SK-N-SH treated with all-trans-retinoic acid at 6 μM for 48 hours (cell line): ENCODE measurements around the gene CUEDC1.

Source experiments
- ATAC-seq: fragments of 200-7000 bp; cut with Tn5 transposase; 3 replicates; pipeline ENCODE4 v1.9.1; 2020; ENCODE audit warnings: mild to moderate bottlenecking, moderate library complexity
- ARNTL ChIP-seq: fragments of 450-650 bp; formaldehyde crosslinking; IDR thresholded peaks from 2 replicates; pipeline ENCODE4 v1.5.0; 2020; ENCODE audit warnings: low read depth, mild to moderate bottlenecking, moderate library complexity, borderline replicate concordance
- BACH2 ChIP-seq: fragments of 250-450 bp; sonication (Bioruptor Pico); IDR thresholded peaks from 2 replicates; pipeline ENCODE4 v1.9.0; 2021; ENCODE audit warnings: mild to moderate bottlenecking, borderline replicate concordance
- CREB5 ChIP-seq: fragments of 250-450 bp; sonication (Bioruptor Pico); IDR thresholded peaks from 2 replicates; pipeline ENCODE4 v1.5.1; 2020; ENCODE audit warnings: low read depth, mild to moderate bottlenecking, moderate library complexity
- CSRNP3 ChIP-seq: fragments of 250-450 bp; sonication (Bioruptor Pico); IDR thresholded peaks from 2 replicates; pipeline ENCODE4 v1.5.1; 2021; ENCODE audit warnings: mild to moderate bottlenecking, moderate library complexity
- GLIS3 ChIP-seq: fragments of 250-450 bp; sonication (Bioruptor Pico); IDR thresholded peaks from 2 replicates; pipeline ENCODE4 v1.5.0; 2020; ENCODE audit warnings: mild to moderate bottlenecking, moderate library complexity
- OSR1 ChIP-seq: fragments of 250-450 bp; sonication (Bioruptor Pico); IDR thresholded peaks from 2 replicates; pipeline ENCODE4 v1.8.0; 2022; ENCODE audit warnings: moderate library complexity, mild to moderate bottlenecking, inconsistent platforms
- PATZ1 ChIP-seq: fragments of 250-450 bp; sonication (Bioruptor Pico); IDR thresholded peaks from 2 replicates; pipeline ENCODE4 v1.8.0; 2020; ENCODE audit warnings: mild to moderate bottlenecking, moderate library complexity, borderline replicate concordance
- PPARA ChIP-seq: fragments of 250-450 bp; sonication (Bioruptor Pico); IDR thresholded peaks from 2 replicates; pipeline ENCODE4 v1.5.0; 2020; ENCODE audit warnings: mild to moderate bottlenecking, borderline replicate concordance
- TCF4 ChIP-seq: fragments of 250-450 bp; sonication (Bioruptor Pico); IDR thresholded peaks from 2 replicates; pipeline ENCODE4 v1.8.0; 2021; ENCODE audit warnings: mild to moderate bottlenecking, moderate library complexity, borderline replicate concordance
- TOX ChIP-seq: fragments of 250-450 bp; sonication (Bioruptor Pico); IDR thresholded peaks from 2 replicates; pipeline ENCODE4 v1.8.0; 2021; ENCODE audit warnings: mild to moderate bottlenecking, moderate library complexity, borderline replicate concordance
- TSHZ2 ChIP-seq: fragments of 250-450 bp; sonication (Bioruptor Pico); IDR thresholded peaks from 2 replicates; pipeline ENCODE4 v1.5.0; 2020; ENCODE audit warnings: mild to moderate bottlenecking, moderate library complexity
- ZC3H10 ChIP-seq: fragments of 250-450 bp; sonication (Bioruptor Pico); IDR thresholded peaks from 2 replicates; pipeline ENCODE4 v1.5.1; 2021; ENCODE audit warnings: mild to moderate bottlenecking, moderate library complexity
- ZFP3 ChIP-seq: fragments of 250-450 bp; sonication (Bioruptor Pico); IDR thresholded peaks from 2 replicates; pipeline ENCODE4 v1.5.0; 2020; ENCODE audit warnings: mild to moderate bottlenecking, moderate library complexity
- ZFP30 ChIP-seq: fragments of 450-650 bp; formaldehyde crosslinking; IDR thresholded peaks from 2 replicates; pipeline ENCODE4 v1.5.0; 2022; ENCODE audit warnings: mild to moderate bottlenecking, moderate library complexity
- ZNF565 ChIP-seq: fragments of 450-650 bp; formaldehyde crosslinking; conservative IDR thresholded peaks from 2 replicates; pipeline ENCODE4 v1.5.0; 2020; ENCODE audit warnings: low read depth, mild to moderate bottlenecking, moderate library complexity
- ZNF70 ChIP-seq: fragments of 450-650 bp; formaldehyde crosslinking; IDR thresholded peaks from 2 replicates; pipeline ENCODE4 v1.5.0; 2020; ENCODE audit warnings: mild to moderate bottlenecking, moderate library complexity
- ZNF8 ChIP-seq: fragments of 450-650 bp; formaldehyde crosslinking; IDR thresholded peaks from 2 replicates; pipeline ENCODE4 v1.5.0; 2020; ENCODE audit warnings: mild to moderate bottlenecking, moderate library complexity

The CUEDC1 gene

GRCh38 chr17:57871155-57871554, 84.1 kb downstream of the CUEDC1 start:
- no peak for TF ChIP-seq TOX (CRISPR knock-in tag)
- no peak for TF ChIP-seq ARNTL (CRISPR knock-in tag)
- TF ChIP-seq TCF4: no peak
- TF ChIP-seq PPARA (CRISPR knock-in tag): no peak
- TF ChIP-seq ZFP30 (CRISPR knock-in tag): no peak
- no peak for TF ChIP-seq ZFP3 (CRISPR knock-in tag)
- no peak for TF ChIP-seq CSRNP3 (CRISPR knock-in tag)
- TF ChIP-seq ZNF70 (CRISPR knock-in tag): no peak
- no peak for TF ChIP-seq CREB5
- ATAC-seq: no peak

- TF ChIP-seq OSR1 (no peak), ZNF565 (no peak), CSRNP3 (CRISPR knock-in tag) (no peak)
- TF ChIP-seq, all 23 proteins: peak for 0
- no peak for ATAC-seq
These were observed 85.0 kb downstream of the CUEDC1 start for GRCh38 chr17:57870283-57870635.

GRCh38 chr17:57869617-57870282, 85.5 kb downstream of the CUEDC1 start:
- TF ChIP-seq TCF4 (no peak), GLIS3 (no peak), ZC3H10 (no peak), CSRNP3 (CRISPR knock-in tag) (no peak), ZNF565 (no peak), OSR1 (no peak), TSHZ2 (no peak), CREB5 (no peak), PATZ1 (CRISPR knock-in tag) (no peak), BACH2 (CRISPR knock-in tag) (no peak), ZFP3 (CRISPR knock-in tag) (no peak), TOX (CRISPR knock-in tag) (no peak), ZNF70 (CRISPR knock-in tag) (no peak), ZNF8 (no peak)
- ATAC-seq: peak; percentile 13
